GM12878 (cell line): Measurements from ENCODE around the gene TMEM14A. TPM values are rescaled to one million over a fixed set of nuclear protein-coding genes. Genes with fewer than 3 reads are reported as not detected.

Experiments used
- ATAC-seq: fragments of 200-7000 bp; cut with Tn5 transposase; 3 replicates; pipeline ENCODE4 v1.9.1; 2020; ENCODE audit warnings: mild to moderate bottlenecking, moderate library complexity
- BruUV-seq: library from RNA; stranded (reverse); fragments of 400-500 nt; replicated peaks from 2 replicates; lab custom pipeline; 2021; lab: Mats Ljungman, UMichigan
- CTCF ChIA-PET: fragments of 300-600 bp; sonication (Branson Sonifier 250); formaldehyde crosslinking; extraction: SDS; loops from one replicate; lab custom pipeline; 2021; ENCODE audit warnings: inconsistent platforms; lab: Yijun Ruan, JAX
- POLR2A ChIA-PET: fragments of 350-600 bp; formaldehyde crosslinking; extraction: SDS; loops from one replicate; lab custom pipeline; 2021; ENCODE audit warnings: inconsistent platforms; lab: Charles Lee
- RAD21 ChIA-PET: fragments of 300-600 bp; sonication (Branson Sonifier 250); formaldehyde crosslinking; loops from one replicate; lab custom pipeline; 2023; ENCODE audit warnings: antibody characterized with exemption; ENCODE audit not compliant: unreplicated experiment; lab: Charles Lee
- SMC1A ChIA-PET: fragments of 300-600 bp; sonication (Branson Sonifier 250); formaldehyde crosslinking; loops from one replicate; lab custom pipeline; 2023; ENCODE audit not compliant: unreplicated experiment, uncharacterized antibody; lab: Charles Lee
- DNase-seq: peaks from one replicate; pipeline ENCODE4 v3.0.0-alpha.2; 2011; ENCODE audit warnings: low read depth, low spot score
- FAIRE-seq: peaks from 3 replicates; lab custom pipeline; 2011; peaks lifted over from hg19 to GRCh38; lab: Jason Lieb, UNC
- H2AFZ ChIP-seq: 2 replicates; pipeline ENCODE4 v1.6.0; 2011; ENCODE audit warnings: low read depth, low read length, control low read depth; ENCODE audit not compliant: control insufficient read depth
- H3K27ac ChIP-seq: 2 replicates; pipeline ENCODE4 v1.5.1; 2011; ENCODE audit warnings: control low read depth; ENCODE audit not compliant: control insufficient read depth, insufficient read depth
- H3K27me3 ChIP-seq, 2 experiments: replicated peaks in 1 of 2; 2 replicates each; pipeline versions ENCODE4 v1.6.0 to v1.6.1; 2011; ENCODE audit warnings: low read length in 1 of 2; ENCODE audit not compliant: control insufficient read depth in 2 of 2, insufficient read depth in 2 of 2
- H3K36me3 ChIP-seq, 2 experiments: 2 replicates each; pipeline ENCODE4 v1.5.1; 2011; ENCODE audit warnings: low read length in 1 of 2; ENCODE audit not compliant: control insufficient read depth in 2 of 2, insufficient read depth in 2 of 2
- H3K4me1 ChIP-seq: 2 replicates; pipeline ENCODE4 v1.6.1; 2011; ENCODE audit warnings: mild to moderate bottlenecking, low read length, moderate library complexity, mixed read lengths; ENCODE audit not compliant: control insufficient read depth, insufficient read depth
- H3K4me2 ChIP-seq: 2 replicates; pipeline ENCODE4 v1.6.0; 2011; ENCODE audit warnings: control low read depth; ENCODE audit not compliant: control insufficient read depth, insufficient read depth
- H3K4me3 ChIP-seq: fragments of 200-600 bp; sonication (generic); 2 replicates; pipeline ENCODE4 v1.5.1; 2016
- H3K79me2 ChIP-seq: 2 replicates; pipeline ENCODE4 v1.6.0; 2011; ENCODE audit warnings: low read length; ENCODE audit not compliant: control insufficient read depth, insufficient read depth
- H3K9ac ChIP-seq: 2 replicates; pipeline ENCODE4 v1.8.0; 2011; ENCODE audit warnings: low read length, control low read depth, mixed read lengths; ENCODE audit not compliant: control insufficient read depth, insufficient read depth
- H3K9me3 ChIP-seq: replicated peaks from 3 replicates; pipeline ENCODE4 v1.5.1; 2011; ENCODE audit warnings: mild to moderate bottlenecking, low read length; ENCODE audit not compliant: control insufficient read depth, insufficient read depth
- H4K20me1 ChIP-seq: 2 replicates; pipeline ENCODE4 v1.6.0; 2011; ENCODE audit not compliant: control insufficient read depth, insufficient read depth
- ATF2 ChIP-seq: IDR thresholded peaks from 2 replicates; pipeline ENCODE4 v1.6.1; 2012; ENCODE audit warnings: low read length, inconsistent platforms
- E4F1 ChIP-seq: fragments of 450-650 bp; IDR thresholded peaks from 2 replicates; pipeline ENCODE4 v1.6.1; 2018; ENCODE audit warnings: borderline replicate concordance, mild to moderate bottlenecking; ENCODE audit not compliant: partially characterized antibody
- ELK1 ChIP-seq: IDR thresholded peaks from 2 replicates; pipeline ENCODE4 v1.6.1; 2012; ENCODE audit warnings: low read depth, low read length, improper control_type of control experiment
- HDAC6 ChIP-seq: fragments of 200-600 bp; sonication (generic); IDR thresholded peaks from one replicate; pipeline ENCODE4 v1.8.0; 2017; ENCODE audit warnings: antibody characterized with exemption; ENCODE audit not compliant: unreplicated experiment
- MLLT1 ChIP-seq: fragments of 450-650 bp; IDR thresholded peaks from 2 replicates; pipeline ENCODE4 v1.6.1; 2016; ENCODE audit warnings: mild to moderate bottlenecking
- MTA2 ChIP-seq: fragments of 450-650 bp; IDR thresholded peaks from 2 replicates; pipeline ENCODE4 v1.6.1; 2016; ENCODE audit warnings: low read depth, mild to moderate bottlenecking, moderate library complexity
- SIN3A ChIP-seq: IDR thresholded peaks from 2 replicates; pipeline ENCODE4 v1.6.1; 2012; ENCODE audit warnings: low read depth, low read length, improper control_type of control experiment
- ZNF217 ChIP-seq: fragments of 450-650 bp; IDR thresholded peaks from 2 replicates; pipeline ENCODE4 v1.6.1; 2017; ENCODE audit warnings: antibody characterized with exemption, mild to moderate bottlenecking
- WGBS: methylation state at CpG from one replicate; pipeline ENCODE4 v1.1.6; 2016; ENCODE audit warnings: low lambda C conversion rate; ENCODE audit not compliant: insufficient replicate concordance, insufficient coverage; ENCODE audit errors: missing lambda C conversion rate; 5-methylcytosine and 5-hydroxymethylcytosine counted together
- in situ Hi-C: fragments of 300-500 bp; cut with MboI; formaldehyde crosslinking; loops from 9 replicates; pipeline ENCODE4 v1.14.3; 2018; ENCODE audit warnings: mixed read lengths
- intact Hi-C: fragments of 100-400 bp; cut with micrococcal nuclease; formaldehyde crosslinking; loops from one replicate; pipeline ENCODE4 v1.14.2; 2022; ENCODE audit not compliant: unreplicated experiment
- polyA plus RNA-seq, 11 experiments: library from polyadenylated mRNA; depleted of rRNA in 4 of 11; unstranded in 6 of 11; stranded (reverse) in 5 of 11; fragments of >200 nt; fragmentation: Nextera tagmentation in 4 of 11; fragmentation: Illumina TruSeq in 1 of 11; extraction: Ambion mirVana in 4 of 11; extraction: Trizol in 1 of 11; gene quantifications; 1 replicate in 1 of 11; 2 replicates in 10 of 11; pipeline versions ENCODE4 v1.2.1 to v1.2.3, GENCODE V29; 2011 to 2016; ENCODE audit warnings: inconsistent platforms in 2 of 11, missing spikeins in 2 of 11, low read depth in 1 of 11
- total RNA-seq, 4 experiments: library from RNA; depleted of rRNA in 3 of 4; stranded (reverse); fragments of >200 nt in 3 of 4; fragmentation: Illumina TruSeq in 1 of 4; extraction: Trizol in 1 of 4; gene quantifications; 2 replicates each; pipeline versions ENCODE4 v1.2.1 to v1.2.3, GENCODE V29; 2013 to 2021
- TF ChIP-seq, protein P1 (sequence below): IDR thresholded peaks from 2 replicates; pipeline ENCODE4 v1.6.1; 2011; ENCODE audit warnings: borderline replicate concordance, low read depth, mild to moderate bottlenecking, moderate library complexity, low read length; ENCODE audit not compliant: insufficient read depth, poor library complexity, severe bottlenecking

The TMEM14A gene
- total and polyA plus RNA-seq, 10 of the 15 experiments (the other 5 are each of a cell fraction or from before 2014, with no cell fraction given), result 15.6 to 143 (median 33.1) TPM

DNA sequence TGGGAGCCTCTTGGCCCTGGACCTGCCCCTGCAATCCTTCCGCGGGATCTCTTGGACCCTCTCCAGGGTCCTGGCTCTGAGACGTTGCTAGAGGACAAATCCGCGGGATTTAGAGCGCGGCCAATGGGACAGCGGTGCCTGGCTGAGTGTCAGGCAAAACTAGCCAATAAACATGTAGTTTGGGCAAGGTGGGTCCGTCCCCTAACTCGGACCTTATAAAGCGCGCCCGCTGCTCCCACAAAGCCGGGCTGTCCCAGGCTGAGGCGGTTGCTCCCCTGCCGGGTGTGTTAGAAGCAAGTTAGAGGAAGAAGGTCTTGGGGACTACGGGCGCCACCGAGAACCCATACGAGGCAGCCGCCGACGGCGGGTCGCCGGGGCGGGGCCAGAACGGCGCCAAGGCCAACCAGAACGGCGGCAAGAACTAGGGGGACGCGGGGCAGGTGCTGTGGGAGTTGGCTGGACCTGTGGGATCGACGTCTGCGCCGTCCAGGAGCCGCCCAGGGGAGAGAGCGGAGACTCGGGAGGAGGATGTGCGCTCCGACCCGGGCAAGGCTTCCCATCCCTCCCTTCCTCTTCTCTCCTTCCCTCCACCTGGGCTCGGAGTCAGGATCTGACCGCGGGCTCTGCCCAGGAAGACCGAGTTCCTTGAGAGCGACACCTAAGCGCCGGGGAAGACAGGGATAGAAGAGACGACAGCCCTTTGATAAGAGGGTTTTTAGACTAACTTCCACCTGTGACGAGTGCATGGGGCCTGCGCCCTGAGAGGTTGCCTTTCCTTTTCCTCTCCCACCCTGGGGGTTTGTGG lies 6.5 kb upstream of the TMEM14A start (continued):
- no peak for TF ChIP-seq MLLT1
- TF ChIP-seq MTA2, result no peak
- TF ChIP-seq E4F1, result no peak
- TF ChIP-seq, all 136 proteins: peak for 29

DNA sequence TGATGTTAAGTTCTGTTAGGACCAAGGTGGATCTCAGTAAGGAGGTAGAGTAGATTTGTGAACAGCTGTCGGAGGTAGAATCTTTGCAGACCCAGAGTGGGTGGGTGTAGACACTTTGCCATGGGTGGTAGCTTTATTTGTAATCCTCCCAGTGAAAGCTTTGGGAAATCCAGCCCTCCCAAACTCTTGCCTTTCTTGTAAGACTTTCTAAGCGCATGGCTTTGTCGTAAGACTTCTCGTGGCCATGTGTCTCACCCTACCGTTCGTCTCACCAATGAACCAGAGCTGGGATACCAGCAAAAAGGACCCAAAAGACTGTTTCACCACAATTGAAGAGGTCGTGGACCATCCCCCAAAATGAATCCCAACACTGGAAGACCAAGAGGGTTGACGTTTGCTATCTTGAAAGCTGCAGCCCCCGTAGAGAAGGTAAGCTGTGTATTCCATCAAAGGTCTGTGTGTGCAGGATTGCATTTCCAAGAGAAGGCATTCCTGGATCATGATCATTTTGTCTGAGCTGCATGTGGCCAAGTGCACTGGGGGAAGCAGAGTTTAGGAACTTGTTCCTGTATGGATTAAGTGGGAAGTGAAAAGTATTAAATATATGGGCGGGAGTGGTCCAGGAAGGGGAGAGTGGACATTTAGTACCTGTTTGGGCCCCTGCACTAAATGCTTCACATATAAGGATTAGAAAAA lies 5.8 kb upstream of the TMEM14A start:
- 56% methylated on average over 10 of the region's 10 CpGs for WGBS
- BruUV-seq, result no TSS peak
- ChIA-PET POLR2A (interaction anchor here (0.5 to 1.5 kb wide), 7 partner anchors 8 to 380 kb away, joined by 3 to 6 read pairs (median 3); partner anchors contain the start of gene EFHC1), SMC1A (interaction anchor here (0.7 to 2.8 kb wide), 12 partner anchors 9 to 401 kb away, joined by 3 to 25 read pairs (median 5); partner anchors contain the start of genes EFHC1 and TRAM2), CTCF (interaction anchor here (0.9 to 2.7 kb wide), 13 partner anchors 10 to 382 kb away, joined by 3 to 29 read pairs (median 5); partner anchors contain the start of gene EFHC1), RAD21 (interaction anchor here (0.7 to 2.5 kb wide), 18 partner anchors 9 to 380 kb away, joined by 3 to 10 read pairs (median 3); partner anchors contain the start of gene MCM3)
- Histone ChIP-seq H3K36me3 (no peaks in the 10 kb centered on the region), H4K20me1 (no peaks in the 10 kb centered on the region), H3K4me2 (peak overlapping the region; percentile 86), H2AFZ (peak overlapping the region; percentile 91; the same call in 1 of the 2 replicates), H3K27ac (peak overlapping the region; percentile 30; the same call in 1 of the 2 replicates), H3K4me1 (peaks cover 24% of the 10 kb centered on the region), H3K27me3 (no peaks in the 10 kb centered on the region), H3K79me2 (peaks cover 10% of the 10 kb centered on the region), H3K9me3 (no peaks in the 10 kb centered on the region), H3K4me3 (peak overlapping the region; percentile 73), H3K9ac (peak overlapping the region; percentile 75)
- ATAC-seq (no peak), FAIRE-seq (no peak), DNase-seq (no peak)
- intact Hi-C loops, result loop anchor here (2.0 to 5.0 kb wide), 3 partner anchors 68 to 503 kb away; no protein-coding TSS in a partner anchor
- in situ Hi-C loops, result loop anchor here (5.0 to 10.0 kb wide), 4 partner anchors 173 to 500 kb away; no protein-coding TSS in a partner anchor
- no peak for TF ChIP-seq SIN3A
- no peak for TF ChIP-seq ATF2
- no peak for TF ChIP-seq HDAC6
- TF ChIP-seq ZNF217, result no peak
- TF ChIP-seq, protein P1, sequence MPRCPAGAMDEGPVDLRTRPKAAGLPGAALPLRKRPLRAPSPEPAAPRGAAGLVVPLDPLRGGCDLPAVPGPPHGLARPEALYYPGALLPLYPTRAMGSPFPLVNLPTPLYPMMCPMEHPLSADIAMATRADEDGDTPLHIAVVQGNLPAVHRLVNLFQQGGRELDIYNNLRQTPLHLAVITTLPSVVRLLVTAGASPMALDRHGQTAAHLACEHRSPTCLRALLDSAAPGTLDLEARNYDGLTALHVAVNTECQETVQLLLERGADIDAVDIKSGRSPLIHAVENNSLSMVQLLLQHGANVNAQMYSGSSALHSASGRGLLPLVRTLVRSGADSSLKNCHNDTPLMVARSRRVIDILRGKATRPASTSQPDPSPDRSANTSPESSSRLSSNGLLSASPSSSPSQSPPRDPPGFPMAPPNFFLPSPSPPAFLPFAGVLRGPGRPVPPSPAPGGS, result no peak
- no peak for TF ChIP-seq ELK1
